IMR-90 (cell line): ENCODE data around the gene MSI2. TPM values are rescaled to one million over a fixed set of nuclear protein-coding genes. Genes with fewer than 3 reads are reported as not detected.

ENCODE experiments used
- CHD1 ChIP-seq: IDR thresholded peaks from 2 replicates; pipeline ENCODE4 v1.6.1; 2012; ENCODE audit warnings: low read depth, low read length, improper control_type of control experiment
- polyA plus RNA-seq, 3 experiments: library from polyadenylated mRNA; depleted of rRNA; stranded (reverse); fragments of >200 nt; gene quantifications; 2 replicates each; pipeline ENCODE4 v1.2.3, GENCODE V29; 2012; ENCODE audit warnings: low replicate concordance in 1 of 3
- total RNA-seq: library from RNA; depleted of rRNA; stranded (reverse); fragments of >200 nt; gene quantifications from 2 replicates; pipeline ENCODE4 v1.2.3, GENCODE V29; 2012
- TF ChIP-seq, protein P1 (sequence below): conservative IDR thresholded peaks from 2 replicates; pipeline ENCODE4 v1.5.1; 2012; ENCODE audit warnings: mild to moderate bottlenecking, low read depth, low read length, improper control_type of control experiment

Gene MSI2
- total and polyA plus RNA-seq, 2 of the 4 experiments (the other 2 are of a cell fraction), result 13.0 to 16.0 TPM

DNA sequence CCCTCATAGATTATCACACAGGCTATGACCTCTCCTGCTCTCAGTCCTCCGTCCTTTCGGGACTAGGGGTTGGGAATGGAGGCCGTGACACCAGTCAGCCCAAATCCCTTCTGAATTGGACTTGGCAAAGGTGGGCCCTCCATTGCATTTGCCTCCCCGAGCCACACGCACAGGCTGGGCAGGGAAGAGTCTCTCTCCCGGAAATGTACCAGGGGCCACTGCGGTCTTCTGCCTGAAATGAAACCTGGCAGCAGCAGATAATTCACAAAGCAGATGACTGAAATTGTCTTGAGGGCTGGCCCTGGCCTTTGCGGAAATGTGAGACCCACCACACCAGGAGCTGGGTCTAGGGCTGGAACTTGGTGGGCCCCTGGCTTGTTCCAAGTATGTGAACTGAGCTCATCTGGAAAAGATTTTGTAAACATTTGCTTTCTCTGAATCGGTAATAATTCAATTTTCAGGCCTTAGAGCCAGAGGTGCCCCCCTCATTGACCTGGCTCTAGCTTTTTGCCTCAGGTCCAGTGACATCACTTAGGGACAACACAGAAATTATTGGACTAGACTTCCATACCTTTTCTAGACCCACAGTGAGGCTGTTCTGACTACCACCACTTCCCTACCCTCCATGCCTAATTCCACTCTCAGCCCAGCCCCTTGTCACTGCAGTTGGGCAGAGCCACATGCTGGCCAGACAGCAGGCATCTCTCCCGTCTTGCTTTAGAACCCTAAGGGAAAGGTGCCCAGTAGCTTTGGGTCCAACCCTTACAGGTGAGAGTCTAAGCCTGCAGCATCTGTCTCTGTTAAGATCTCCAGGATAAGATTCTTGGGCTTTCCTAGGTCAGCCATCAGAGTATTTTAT lies 413.6 kb downstream of the MSI2 start (continued):
- TF ChIP-seq, protein P1, sequence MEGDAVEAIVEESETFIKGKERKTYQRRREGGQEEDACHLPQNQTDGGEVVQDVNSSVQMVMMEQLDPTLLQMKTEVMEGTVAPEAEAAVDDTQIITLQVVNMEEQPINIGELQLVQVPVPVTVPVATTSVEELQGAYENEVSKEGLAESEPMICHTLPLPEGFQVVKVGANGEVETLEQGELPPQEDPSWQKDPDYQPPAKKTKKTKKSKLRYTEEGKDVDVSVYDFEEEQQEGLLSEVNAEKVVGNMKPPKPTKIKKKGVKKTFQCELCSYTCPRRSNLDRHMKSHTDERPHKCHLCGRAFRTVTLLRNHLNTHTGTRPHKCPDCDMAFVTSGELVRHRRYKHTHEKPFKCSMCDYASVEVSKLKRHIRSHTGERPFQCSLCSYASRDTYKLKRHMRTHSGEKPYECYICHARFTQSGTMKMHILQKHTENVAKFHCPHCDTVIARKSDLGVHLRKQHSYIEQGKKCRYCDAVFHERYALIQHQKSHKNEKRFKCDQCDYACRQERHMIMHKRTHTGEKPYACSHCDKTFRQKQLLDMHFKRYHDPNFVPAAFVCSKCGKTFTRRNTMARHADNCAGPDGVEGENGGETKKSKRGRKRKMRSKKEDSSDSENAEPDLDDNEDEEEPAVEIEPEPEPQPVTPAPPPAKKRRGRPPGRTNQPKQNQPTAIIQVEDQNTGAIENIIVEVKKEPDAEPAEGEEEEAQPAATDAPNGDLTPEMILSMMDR, result no peak
- TF ChIP-seq CHD1, result no peak
